CD4-positive, alpha-beta T cell treated with Interleukin-17A for 4 hours (primary cell): ENCODE results near the gene SAPCD1.

ENCODE experiments used
- DNase-seq: peaks from one replicate; pipeline ENCODE4 v3.0.0-alpha.2; 2020; ENCODE audit warnings: mixed read lengths

The SAPCD1 gene

GRCh38 chr6:31762356-31762755 is at the start of gene SAPCD1:
SAPCD1 (plus strand) TSS chr6:31762656; CDS start chr6:31763055, 399 bp downstream.
- no peak for DNase-seq

DNA sequence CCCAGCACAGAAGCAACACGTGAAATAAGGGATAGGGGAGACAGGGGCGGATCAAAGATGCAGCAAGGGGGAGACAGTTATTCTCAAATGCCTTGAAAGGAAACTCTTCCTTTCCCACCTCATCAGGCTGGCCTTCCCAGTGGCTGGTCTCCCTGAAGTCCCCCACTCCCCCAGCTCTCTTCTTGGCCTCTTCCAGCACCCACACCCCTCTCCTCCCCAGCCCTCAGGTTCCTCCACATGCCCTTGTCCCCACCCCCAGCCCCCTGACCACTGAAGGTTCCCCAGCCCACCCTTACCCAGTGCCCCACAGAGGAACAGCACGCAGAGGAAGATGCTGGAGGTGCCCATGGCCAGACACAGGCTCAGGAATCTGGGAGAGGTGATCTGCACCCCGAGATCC is 49.0 kb upstream of the SAPCD1 start:
- DNase-seq = no peak

DNA sequence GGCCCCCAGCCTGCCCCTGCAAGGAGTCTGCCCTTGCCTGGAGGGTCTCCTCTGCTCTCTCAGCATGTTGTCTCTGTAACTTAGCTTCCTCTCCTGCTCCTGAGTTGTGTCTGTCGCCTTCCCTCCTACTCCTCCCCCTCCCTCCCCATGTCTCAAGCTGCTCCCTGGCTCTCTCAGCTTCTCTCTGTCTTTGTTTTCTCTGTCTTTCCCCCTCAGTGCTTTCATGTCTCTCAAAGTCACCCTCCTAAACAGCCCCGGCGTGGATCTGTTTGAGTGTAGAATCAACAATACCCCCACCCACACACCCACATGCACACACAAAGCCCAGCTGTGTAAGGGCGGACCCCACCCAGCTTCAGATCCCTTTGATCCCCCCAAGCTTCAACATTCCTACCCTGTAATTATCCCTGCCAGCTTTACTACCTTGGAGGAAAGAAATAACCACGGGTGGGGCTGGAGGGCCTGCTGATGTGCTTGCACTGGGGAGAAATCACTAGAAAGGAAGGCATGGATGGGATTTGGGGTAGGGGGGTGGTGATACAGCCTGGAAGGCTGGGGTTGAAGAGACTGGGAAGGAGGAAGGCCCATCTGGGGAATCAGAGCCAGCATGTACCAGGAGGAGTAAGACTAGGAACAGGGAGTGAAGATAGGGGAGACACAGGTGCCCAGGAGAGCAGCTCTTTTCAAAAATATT is 48.3 kb upstream of the SAPCD1 start:
- no peak for DNase-seq

- no peak for DNase-seq
These were observed 47.2 kb upstream of the SAPCD1 start, which contains the start of gene LY6G6D for GRCh38 chr6:31715022-31715958. LY6G6D (plus strand) TSS chr6:31715348; CDS start chr6:31715356, 8 bp downstream.

- DNase-seq = no peak
These were observed 44.8 kb upstream of the SAPCD1 start for GRCh38 chr6:31717499-31718222.

- no peak for DNase-seq
These were observed 44.2 kb upstream of the SAPCD1 start for GRCh38 chr6:31718265-31718664.

DNA sequence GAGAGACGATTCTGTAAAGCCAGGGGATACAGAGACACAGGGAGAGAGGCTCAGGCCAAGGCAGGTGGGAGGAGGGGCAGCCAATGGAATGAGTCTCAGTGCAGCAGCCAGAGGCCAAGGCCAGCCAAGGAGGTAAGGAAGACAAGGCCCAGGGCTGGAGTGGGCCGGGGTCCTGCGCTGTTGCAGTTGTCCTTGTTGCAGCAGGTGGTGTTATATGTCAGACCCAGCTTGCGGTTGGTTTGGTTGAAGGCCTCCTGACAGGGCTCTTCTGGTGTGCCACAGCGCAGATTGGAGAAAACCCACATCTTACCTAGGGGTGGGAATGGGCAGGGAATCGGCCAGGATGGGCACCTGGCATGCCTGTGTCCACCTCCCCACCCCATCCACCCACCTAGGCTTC is 43.5 kb upstream of the SAPCD1 start:
- no peak for DNase-seq

DNA sequence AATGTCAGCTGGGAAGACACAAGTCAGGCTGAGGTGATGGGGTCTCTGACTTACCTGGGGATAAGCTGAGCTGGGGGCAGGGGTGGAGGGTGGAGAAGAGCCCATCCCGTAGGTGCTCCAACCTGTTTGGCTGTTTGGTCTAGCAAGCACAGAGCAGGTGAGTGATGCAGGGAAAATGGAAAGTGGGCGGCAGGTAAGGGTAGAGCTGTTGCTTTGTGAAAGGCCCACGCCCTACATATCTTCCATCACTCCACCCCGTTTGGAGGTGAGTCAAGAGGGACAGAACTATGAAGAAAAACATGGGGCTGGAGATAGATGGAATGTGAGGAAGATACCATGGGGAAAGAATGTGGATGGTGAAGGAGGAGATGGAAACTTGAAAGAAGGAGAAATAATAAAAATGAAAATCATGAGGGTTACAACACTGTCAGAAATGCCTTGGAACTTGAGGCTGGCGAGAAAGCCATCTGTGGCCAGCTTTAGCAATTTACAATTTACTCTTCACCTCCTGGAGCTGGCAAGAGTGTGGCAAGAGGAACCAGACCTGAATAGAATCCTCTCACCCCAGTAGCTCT is 42.2 kb upstream of the SAPCD1 start:
- no peak for DNase-seq

DNA sequence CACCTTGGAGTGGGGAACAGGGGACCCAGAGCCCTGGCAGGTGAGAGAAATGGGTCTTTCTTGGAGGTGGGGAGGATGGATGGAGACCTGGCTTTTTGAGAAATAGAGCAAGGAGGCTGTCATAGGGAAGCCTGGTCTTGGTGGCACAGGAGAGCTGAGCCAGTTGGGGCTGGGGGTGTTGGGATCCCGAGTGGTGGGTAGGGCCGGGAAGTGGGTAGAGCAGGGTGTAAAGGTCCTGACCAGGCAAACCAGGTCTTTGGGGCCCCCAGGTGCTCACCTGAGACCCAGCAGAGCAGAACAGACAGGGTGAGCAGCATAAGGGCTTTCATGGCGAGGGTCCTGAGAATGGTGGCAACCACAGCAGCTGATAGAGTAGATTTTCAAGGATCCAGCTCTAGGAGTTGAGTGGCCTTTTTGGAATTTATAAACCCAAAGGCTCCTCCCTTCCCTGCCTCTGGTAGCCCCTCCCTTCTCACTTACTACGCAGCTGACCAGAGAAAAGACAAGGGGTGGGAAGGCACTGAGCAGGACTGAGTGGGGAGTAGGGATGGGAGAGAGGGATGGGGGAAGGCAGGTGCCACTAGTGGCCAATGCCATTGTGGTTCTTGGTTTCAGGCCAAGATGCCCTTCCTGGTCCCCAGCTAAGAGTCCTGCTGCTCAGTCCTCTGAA is 41.0 kb upstream of the SAPCD1 start, which contains the start of gene LY6G6C:
LY6G6C (minus strand) TSS at position 396 of the 670 bp plus-strand sequence; CDS start at position 329, 67 bp downstream.
- DNase-seq = no peak

DNA sequence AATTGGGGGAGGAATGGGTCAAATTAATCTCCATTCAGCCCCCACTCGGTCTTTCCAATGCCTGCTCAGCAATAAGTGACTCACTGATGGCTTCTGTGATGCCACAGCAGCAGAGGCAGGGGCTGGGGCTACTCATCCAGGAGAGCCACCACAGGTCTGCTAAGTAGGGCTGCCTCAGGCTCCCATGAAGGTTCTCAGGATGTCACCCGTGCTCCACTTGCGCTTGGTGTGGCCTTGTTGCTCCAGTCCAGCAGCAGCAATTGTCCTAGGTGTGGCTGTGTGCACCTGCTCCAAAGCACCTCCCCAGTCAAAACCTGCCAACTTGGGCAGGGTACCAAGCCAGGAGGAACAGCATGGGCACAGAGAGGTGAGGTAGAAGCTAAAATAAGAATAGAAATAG is 40.3 kb upstream of the SAPCD1 start:
- DNase-seq = no peak

- DNase-seq = no peak
These were observed 39.0 kb upstream of the SAPCD1 start, which contains the start of gene MPIG6B for GRCh38 chr6:31723245-31723979. MPIG6B (plus strand) TSS chr6:31723373; CDS start chr6:31723384, 11 bp downstream.

DNA sequence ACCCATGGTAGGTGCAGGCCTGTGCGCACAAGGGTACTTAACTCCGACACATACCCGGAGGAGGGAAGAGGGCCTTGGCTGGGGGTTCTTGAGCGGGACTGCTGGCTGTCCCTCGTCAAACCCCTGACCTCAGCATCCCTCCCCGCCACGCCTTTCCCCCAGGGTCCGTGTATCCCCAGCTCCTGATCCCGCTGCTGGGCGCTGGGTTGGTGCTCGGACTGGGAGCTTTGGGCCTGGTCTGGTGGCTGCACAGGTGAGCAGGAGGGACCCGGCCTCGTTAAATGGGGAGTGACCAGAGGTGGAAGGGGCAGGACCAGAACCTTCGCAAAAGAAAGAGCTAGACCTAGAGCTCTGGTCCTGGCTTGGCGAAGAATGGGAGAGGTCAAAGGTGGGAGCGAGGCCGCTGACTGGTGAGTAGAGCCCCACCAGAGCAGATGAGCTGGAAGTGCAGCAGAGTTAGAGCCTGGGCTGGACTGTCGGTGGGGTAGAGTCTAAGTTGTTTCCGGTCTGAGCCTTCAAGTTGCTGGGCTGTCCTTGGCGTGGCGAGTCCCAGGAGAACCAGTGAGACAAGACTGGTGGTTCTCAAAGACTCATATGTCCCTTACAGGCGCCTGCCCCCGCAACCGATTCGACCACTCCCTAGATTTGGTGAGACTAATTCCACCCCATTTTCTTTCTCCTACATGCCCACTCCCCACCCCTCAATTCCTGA is 38.3 kb upstream of the SAPCD1 start:
- DNase-seq = no peak

- no peak for DNase-seq
These were observed 36.7 kb upstream of the SAPCD1 start for GRCh38 chr6:31725502-31726350.

DNA sequence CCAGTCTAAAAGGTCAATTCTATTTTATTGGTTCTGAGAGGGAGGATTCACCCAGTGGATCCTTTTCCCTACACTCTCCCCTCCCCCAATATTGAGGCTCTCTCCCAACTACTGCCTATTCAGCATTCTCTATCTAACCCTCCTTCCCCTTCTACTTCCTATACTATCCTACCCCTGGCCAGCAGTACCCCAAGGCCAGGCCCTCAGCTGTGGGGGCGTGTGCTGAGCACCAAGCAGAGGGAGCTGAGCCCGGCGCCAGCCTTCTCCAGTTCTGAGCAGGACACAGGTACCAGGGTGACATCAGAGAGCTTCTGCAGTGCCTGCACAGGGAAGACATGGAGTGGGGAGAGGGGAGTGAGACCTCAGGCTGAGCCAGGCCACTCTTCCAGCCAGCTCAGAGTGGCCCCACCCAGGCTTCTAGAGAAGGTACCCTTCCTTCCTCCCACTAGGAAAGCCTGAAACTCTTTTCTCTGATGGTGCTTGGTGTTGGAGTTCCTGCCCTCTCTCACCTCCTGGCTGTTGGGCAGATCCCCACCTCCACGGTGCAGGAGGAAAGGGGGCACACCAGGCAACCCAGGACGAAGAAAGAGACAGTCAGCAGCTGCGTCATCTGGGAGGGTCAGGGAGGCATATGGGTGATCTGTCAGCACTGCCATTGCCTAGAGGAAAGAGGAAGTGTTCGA is 35.3 kb upstream of the SAPCD1 start:
- peak; percentile 53 for DNase-seq

DNA sequence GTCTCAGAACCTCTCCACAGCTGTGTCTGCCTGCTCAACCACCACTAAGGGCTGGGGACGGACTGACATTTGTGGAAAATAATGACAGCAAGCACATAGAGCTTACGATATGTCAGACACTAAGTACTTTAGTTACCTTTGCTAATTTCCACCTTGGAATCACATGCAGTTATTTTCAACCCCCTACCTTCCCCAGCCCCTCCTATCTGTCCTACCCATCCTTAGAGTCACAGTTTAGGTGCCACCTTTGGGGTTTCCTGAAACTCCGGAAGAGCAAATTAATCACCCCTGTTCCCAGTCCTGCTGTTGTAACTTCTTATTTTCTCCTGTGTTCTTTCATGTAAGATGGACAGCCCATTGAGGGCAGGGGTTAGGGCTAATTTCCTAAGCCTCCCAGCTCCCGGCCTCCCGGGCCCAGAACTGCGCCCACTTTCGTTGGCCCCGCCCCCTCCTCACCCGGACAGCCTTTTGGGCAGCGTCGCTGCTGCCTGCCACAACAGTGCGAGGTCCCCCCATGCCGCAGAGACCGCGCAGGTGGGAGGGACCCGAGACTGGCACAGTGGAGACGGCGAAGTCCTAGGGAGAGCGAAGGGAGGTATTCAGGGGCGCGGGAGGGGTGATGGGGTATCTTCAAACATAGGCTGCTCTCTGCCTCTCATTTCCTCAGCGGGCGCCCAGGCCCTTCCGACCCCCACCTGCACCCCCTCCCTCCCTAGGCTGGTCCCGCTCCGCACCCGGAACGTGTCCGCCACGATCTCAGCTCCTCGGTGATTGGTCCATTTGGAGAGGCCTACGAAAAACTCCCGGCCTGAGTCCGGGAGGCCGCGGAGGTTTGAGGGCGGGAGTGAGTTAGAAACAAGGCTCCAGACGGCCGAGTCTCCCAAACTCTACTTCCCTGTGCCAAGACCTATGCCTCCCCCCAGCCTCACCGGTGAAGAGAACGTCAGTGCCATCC is 34.5 kb upstream of the SAPCD1 start:
- no peak for DNase-seq

DNA sequence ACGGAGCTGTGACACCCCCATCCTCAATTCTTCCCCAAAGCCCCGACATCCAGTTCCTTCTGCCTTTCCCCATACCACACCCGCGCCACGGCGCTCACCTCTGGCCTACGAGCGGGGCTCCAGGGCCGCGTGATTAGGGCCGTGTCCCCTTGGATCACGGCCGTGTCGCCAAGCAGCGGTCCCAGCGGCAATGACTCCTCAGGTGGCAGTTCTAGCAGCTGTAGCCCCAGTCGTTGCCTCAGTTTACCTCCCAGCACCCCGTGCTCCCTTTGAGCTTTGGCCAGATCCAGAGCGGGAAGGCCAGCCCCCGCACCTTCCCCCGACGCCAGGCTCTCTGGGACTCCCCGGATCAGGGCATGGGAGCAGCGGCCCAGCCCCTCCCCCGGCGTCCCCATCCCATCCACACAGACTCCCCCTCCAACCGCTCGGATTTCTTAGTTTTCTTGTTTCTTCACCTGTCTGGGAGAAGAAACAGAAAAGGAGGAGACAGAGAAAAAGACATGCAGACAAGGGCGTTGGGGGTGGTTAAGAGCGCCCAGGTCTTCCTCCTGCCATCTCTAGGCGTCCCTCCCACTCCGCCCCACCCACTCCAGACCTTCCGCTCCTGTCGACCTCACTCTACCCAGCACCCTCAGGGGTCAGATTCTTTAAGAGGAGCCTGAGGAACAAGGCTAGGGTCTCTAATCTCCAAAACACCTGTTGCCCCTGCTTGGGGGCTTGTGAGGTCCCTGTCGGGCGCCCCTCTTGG is 33.5 kb upstream of the SAPCD1 start, which contains the start of gene DDAH2:
DDAH2 (minus strand) TSS at position 533 of the 748 bp plus-strand sequence; CDS start at position 395, 138 bp downstream.
- DNase-seq = no peak

DNA sequence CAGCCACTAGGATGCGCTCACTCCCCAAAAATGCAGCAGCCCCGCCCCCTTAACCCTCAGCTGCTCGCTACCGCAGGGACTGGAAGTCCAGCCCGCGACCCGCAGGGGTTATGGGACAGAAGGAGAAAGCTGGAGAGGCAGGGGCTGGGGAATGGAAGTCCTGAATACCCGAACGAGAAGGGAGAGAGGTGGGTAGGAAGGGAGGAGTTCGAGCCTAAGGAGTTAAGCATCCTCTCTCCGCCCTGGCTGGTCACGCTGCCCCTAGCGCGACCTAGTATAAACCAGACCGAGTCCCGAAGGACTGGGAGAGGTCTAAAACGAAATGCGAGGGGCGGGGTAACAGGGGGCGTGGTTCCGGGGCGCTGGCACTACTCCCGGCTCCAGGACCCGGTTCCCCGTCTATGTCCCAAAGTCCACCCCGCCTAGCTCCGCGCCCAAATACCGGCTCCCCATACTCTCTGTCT is 32.9 kb upstream of the SAPCD1 start:
- peak; percentile 90 for DNase-seq
